ENCODE measurements around the gene ZDHHC3.

GRCh38 chr3:45003406-45003805, 27.4 kb upstream of the ZDHHC3 start:
- TF ChIP-seq CTCF (conservative IDR thresholded peaks at IDR 0.05 in 1 of 2, IDR thresholded peaks at IDR 0.05 in 1 of 2; ENCODE audit: extremely low read depth in 1 of 2, insufficient read depth in 1 of 2, low read depth in 1 of 2, low read length in 2 of 2) (no peak), EZH2 (IDR thresholded peaks at IDR 0.05; ENCODE audit: borderline replicate concordance, low read length) (no peak)
